ENCODE measurements around the gene UGT1A10. TPM values are rescaled to one million over a fixed set of nuclear protein-coding genes. Genes with fewer than 3 reads are reported as not detected.

The UGT1A10 gene
- total RNA-seq, 2 experiments from 2014 or later = not detected

GRCh38 chr2:233818639-233819621 lies 182.7 kb downstream of the UGT1A10 start:
- ChIA-PET POLR2A (no interaction called here), CTCF (no interaction called here)
- no peaks in the 10 kb centered on the region for H3K36me3 Mint-ChIP-seq (ENCODE audit: low read depth)
- ATAC-seq (no peak), DNase-seq (no peak)
- H3K4me1 Mint-ChIP-seq (ENCODE audit: low read depth) = peaks cover 3% of the 10 kb centered on the region
- no peak overlapping the region for H3K27ac Mint-ChIP-seq
- no peak overlapping the region for H3K4me3 Mint-ChIP-seq
- H3K27me3 Mint-ChIP-seq (ENCODE audit: low read depth) = peaks cover 2% of the 10 kb centered on the region
- H3K9me3 Mint-ChIP-seq (ENCODE audit: insufficient read depth) = no peaks in the 10 kb centered on the region

- H3K27me3 Mint-ChIP-seq (ENCODE audit: low read depth) = peaks cover 5% of the 10 kb centered on the region
Measured at GRCh38 chr2:233819884-233820773, 183.9 kb downstream of the UGT1A10 start.

GRCh38 chr2:233820774-233821105 lies 184.5 kb downstream of the UGT1A10 start:
- Mint-ChIP-seq H3K27me3 (ENCODE audit: low read depth) (peaks cover 7% of the 10 kb centered on the region), H3K4me3 (no peak overlapping the region), H3K9me3 (ENCODE audit: insufficient read depth) (no peaks in the 10 kb centered on the region), H3K36me3 (ENCODE audit: low read depth) (no peaks in the 10 kb centered on the region), H3K4me1 (ENCODE audit: low read depth) (peaks cover 3% of the 10 kb centered on the region), H3K27ac (no peak overlapping the region)
- no peak for DNase-seq
- CTCF ChIA-PET = no interaction called here
- POLR2A ChIA-PET = no interaction called here
- no peak for ATAC-seq

More at GRCh38 chr2:233819884-233820773, 183.9 kb downstream of the UGT1A10 start:
- H3K4me3 Mint-ChIP-seq = no peak overlapping the region
- no peak overlapping the region for H3K27ac Mint-ChIP-seq
- no peaks in the 10 kb centered on the region for H3K9me3 Mint-ChIP-seq (ENCODE audit: insufficient read depth)
- ChIA-PET POLR2A (interaction anchor here (0.5 kb wide), 1 partner anchor 19 kb away, joined by 3 read pairs; no protein-coding TSS in a partner anchor), CTCF (no interaction called here)
- H3K36me3 Mint-ChIP-seq (ENCODE audit: low read depth) = no peaks in the 10 kb centered on the region
- no peak for DNase-seq
- no peak for ATAC-seq
- H3K4me1 Mint-ChIP-seq (ENCODE audit: low read depth) = peaks cover 3% of the 10 kb centered on the region

GRCh38 chr2:233821196-233821595 lies 184.9 kb downstream of the UGT1A10 start:
- Mint-ChIP-seq H3K4me3 (no peak overlapping the region), H3K27me3 (ENCODE audit: low read depth) (peaks cover 9% of the 10 kb centered on the region), H3K36me3 (ENCODE audit: low read depth) (no peaks in the 10 kb centered on the region), H3K9me3 (ENCODE audit: insufficient read depth) (no peaks in the 10 kb centered on the region), H3K27ac (no peak overlapping the region), H3K4me1 (ENCODE audit: low read depth) (peaks cover 3% of the 10 kb centered on the region)
- POLR2A ChIA-PET = no interaction called here
- ATAC-seq = no peak
- CTCF ChIA-PET = no interaction called here
- no peak for DNase-seq

- Mint-ChIP-seq H3K27ac (no peak overlapping the region), H3K4me1 (ENCODE audit: low read depth) (peaks cover 3% of the 10 kb centered on the region), H3K9me3 (ENCODE audit: insufficient read depth) (no peaks in the 10 kb centered on the region), H3K27me3 (ENCODE audit: low read depth) (peaks cover 9% of the 10 kb centered on the region), H3K4me3 (no peak overlapping the region), H3K36me3 (ENCODE audit: low read depth) (no peaks in the 10 kb centered on the region)
- ChIA-PET POLR2A (no interaction called here), CTCF (no interaction called here)
- no peak for DNase-seq
- ATAC-seq = no peak
Measured at GRCh38 chr2:233821709-233822100, 185.5 kb downstream of the UGT1A10 start.

- POLR2A ChIA-PET = no interaction called here
- H3K36me3 Mint-ChIP-seq (ENCODE audit: low read depth) = no peaks in the 10 kb centered on the region
Measured at GRCh38 chr2:233822101-233822771, 186.0 kb downstream of the UGT1A10 start.

More at GRCh38 chr2:233822101-233822771, 186.0 kb downstream of the UGT1A10 start:
- Mint-ChIP-seq H3K27me3 (ENCODE audit: low read depth) (peaks cover 11% of the 10 kb centered on the region), H3K4me3 (no peak overlapping the region), H3K4me1 (ENCODE audit: low read depth) (peaks cover 2% of the 10 kb centered on the region), H3K9me3 (ENCODE audit: insufficient read depth) (no peaks in the 10 kb centered on the region), H3K27ac (no peak overlapping the region)
- CTCF ChIA-PET = no interaction called here
- ATAC-seq = no peak
- DNase-seq = no peak

Other genes with a start within 250 kb of the UGT1A10 start
- gene USP40, start 69.7 kb upstream of the UGT1A10 start, total RNA-seq = 10 to 100 TPM; 13.1 to 14.1 TPM
- gene UGT1A8, start 18.8 kb upstream of the UGT1A10 start, total RNA-seq = not detected
- not detected for gene UGT1A9, start 35.5 kb downstream of the UGT1A10 start, total RNA-seq
- gene UGT1A7, start 45.5 kb downstream of the UGT1A10 start, total RNA-seq = not detected
- not detected for gene UGT1A6, start 56.4 kb downstream of the UGT1A10 start, total RNA-seq
- gene UGT1A5, start 76.5 kb downstream of the UGT1A10 start, total RNA-seq = not detected
- gene UGT1A4, start 82.3 kb downstream of the UGT1A10 start, total RNA-seq = not detected
- gene UGT1A3, start 92.6 kb downstream of the UGT1A10 start, total RNA-seq = not detected
- not detected for gene UGT1A1, start 123.8 kb downstream of the UGT1A10 start, total RNA-seq
- gene MROH2A, start 141.9 kb downstream of the UGT1A10 start, total RNA-seq = not detected
- 100 to 1,000 TPM; 128 to 135 TPM for gene HJURP, start 218.1 kb downstream of the UGT1A10 start, total RNA-seq